Endothelial cell of umbilical vein (primary cell): ENCODE results near the gene DNAH10. TPM values are rescaled to one million over a fixed set of nuclear protein-coding genes. Genes with fewer than 3 reads are reported as not detected.

Experiments used
- BruUV-seq: library from RNA; stranded (reverse); fragments of 400-500 nt; replicated peaks from 2 replicates; lab custom pipeline; 2021; lab: Mats Ljungman, UMichigan
- CTCF ChIA-PET: fragments of 300-600, 350-600 bp; sonication (Branson Sonifier 250); formaldehyde crosslinking; loops from one replicate; lab custom pipeline; 2021; ENCODE audit warnings: antibody characterized with exemption, inconsistent platforms; lab: Charles Lee
- POLR2A ChIA-PET: fragments of 300-600, 350-600 bp; sonication (Branson Sonifier 250); formaldehyde crosslinking; loops from one replicate; lab custom pipeline; 2021; ENCODE audit warnings: antibody characterized with exemption, inconsistent platforms; lab: Charles Lee
- DNase-seq: peaks from one replicate; pipeline ENCODE4 v3.0.0-alpha.2; 2011; ENCODE audit warnings: low read depth, low spot score
- FAIRE-seq: peaks from 2 replicates; lab custom pipeline; 2011; peaks lifted over from hg19 to GRCh38; lab: Jason Lieb, UNC
- H2AFZ ChIP-seq: 2 replicates; pipeline ENCODE4 v1.6.0; 2012; ENCODE audit warnings: low read depth, low read length, control low read depth, inconsistent platforms
- H3K27ac ChIP-seq: 2 replicates; pipeline ENCODE4 v1.5.1; 2011; ENCODE audit warnings: low read depth, mild to moderate bottlenecking, control low read depth, low read length, moderate library complexity; ENCODE audit not compliant: insufficient read depth
- H3K27me3 ChIP-seq, 2 experiments: 2 replicates each; pipeline versions ENCODE4 v1.6.0 to v1.6.1; 2011; ENCODE audit warnings: low read length in 2 of 2, mixed read lengths in 1 of 2; ENCODE audit not compliant: control insufficient read depth in 2 of 2, insufficient read depth in 2 of 2
- H3K36me3 ChIP-seq, 2 experiments: 2 replicates in 1 of 2; 3 replicates in 1 of 2; pipeline ENCODE4 v1.5.1; 2011; ENCODE audit warnings: low read length in 2 of 2, mild to moderate bottlenecking in 1 of 2, moderate library complexity in 1 of 2; ENCODE audit not compliant: control insufficient read depth in 2 of 2, insufficient read depth in 2 of 2; ENCODE audit errors: extremely low read depth in 1 of 2
- H3K4me1 ChIP-seq: 3 replicates; pipeline ENCODE4 v1.5.1; 2011; ENCODE audit warnings: mild to moderate bottlenecking, low read length; ENCODE audit not compliant: control insufficient read depth, insufficient read depth; ENCODE audit errors: extremely low read depth
- H3K4me2 ChIP-seq: 2 replicates; pipeline ENCODE4 v1.6.1; 2011; ENCODE audit warnings: low read length, control low read depth, mixed read lengths; ENCODE audit not compliant: insufficient read depth
- H3K4me3 ChIP-seq, 3 experiments: fragments of 200-600 bp in 1 of 3; sonication (generic), shearing (Covaris generic) in 1 of 3; replicated peaks in 1 of 3; 2 replicates each; pipeline ENCODE4 v1.5.1; 2011 to 2016; ENCODE audit warnings: control low read depth in 3 of 3, low read length in 3 of 3, mild to moderate bottlenecking in 2 of 3, inconsistent platforms in 1 of 3, low read depth in 1 of 3, moderate library complexity in 1 of 3; ENCODE audit not compliant: insufficient read depth in 1 of 3
- H3K79me2 ChIP-seq: 2 replicates; pipeline ENCODE4 v1.6.0; 2012; ENCODE audit warnings: low read length, inconsistent platforms; ENCODE audit not compliant: control insufficient read depth, insufficient read depth
- H3K9ac ChIP-seq: replicated peaks from 2 replicates; pipeline ENCODE3; 2011; ENCODE audit warnings: low read length, control low read depth; ENCODE audit not compliant: insufficient read depth; ENCODE audit errors: extremely low read depth
- H3K9me1 ChIP-seq: replicated peaks from 3 replicates; pipeline ENCODE4 v1.6.0; 2011; ENCODE audit warnings: mild to moderate bottlenecking, low read length; ENCODE audit not compliant: control insufficient read depth, insufficient read depth; ENCODE audit errors: extremely low read depth
- H3K9me3 ChIP-seq: replicated peaks from 2 replicates; pipeline ENCODE4 v1.5.1; 2012; ENCODE audit warnings: low read length, inconsistent platforms; ENCODE audit not compliant: control insufficient read depth, insufficient read depth
- H4K20me1 ChIP-seq: replicated peaks from 2 replicates; pipeline ENCODE3; 2011; ENCODE audit warnings: mild to moderate bottlenecking, low read length; ENCODE audit not compliant: control insufficient read depth, insufficient read depth; ENCODE audit errors: extremely low read depth
- EZH2 ChIP-seq: IDR thresholded peaks from 2 replicates; pipeline ENCODE4 v1.6.1; 2012; ENCODE audit warnings: borderline replicate concordance, low read depth, mild to moderate bottlenecking, moderate library complexity, low read length, inconsistent platforms; ENCODE audit not compliant: severe bottlenecking
- FOS ChIP-seq: IDR thresholded peaks from 2 replicates; pipeline ENCODE4 v1.6.1; 2011; ENCODE audit warnings: mild to moderate bottlenecking, low read length, moderate library complexity, borderline replicate concordance; ENCODE audit not compliant: insufficient read depth
- GATA2 ChIP-seq: IDR thresholded peaks from 2 replicates; pipeline ENCODE4 v1.7.0; 2011; ENCODE audit warnings: low read depth, mild to moderate bottlenecking, moderate library complexity, mixed read lengths, low read length; ENCODE audit not compliant: insufficient read length, insufficient read depth
- JUN ChIP-seq: IDR thresholded peaks from 2 replicates; pipeline ENCODE4 v1.6.1; 2011; ENCODE audit warnings: borderline replicate concordance, low read depth; ENCODE audit not compliant: insufficient read length, insufficient read depth
- MYC ChIP-seq: IDR thresholded peaks from one replicate; pipeline ENCODE4 v1.6.1; 2011; ENCODE audit warnings: mild to moderate bottlenecking, low read depth, low read length
- POLR2A ChIP-seq: IDR thresholded peaks from 2 replicates; pipeline ENCODE4 v1.6.1; 2012; ENCODE audit warnings: low read depth, mild to moderate bottlenecking, control low read depth, low read length
- POLR2AphosphoS5 ChIP-seq: IDR thresholded peaks from 2 replicates; pipeline ENCODE4 v1.6.1; 2012; ENCODE audit warnings: low read depth, mild to moderate bottlenecking, control low read depth, low read length, moderate library complexity; ENCODE audit not compliant: insufficient read depth
- dilution Hi-C: fragments of 300-500 bp; cut with MboI; formaldehyde crosslinking; loops from one replicate; pipeline ENCODE4 v1.15.0; 2019; ENCODE audit warnings: low sequenced_read_pairs; ENCODE audit not compliant: extremely low pct_ligation_motif_present
- intact Hi-C: fragments of 100-400 bp; cut with micrococcal nuclease; formaldehyde crosslinking; loops from one replicate; pipeline ENCODE4 v1.10.0; 2022
- polyA plus RNA-seq, 4 experiments: library from polyadenylated mRNA; depleted of rRNA in 3 of 4; stranded (reverse) in 3 of 4; unstranded in 1 of 4; fragments of >200 nt; gene quantifications; 2 replicates each; pipeline versions ENCODE4 v1.2.1 to v1.2.3, GENCODE V29; 2011 to 2012; ENCODE audit warnings: missing spikeins in 1 of 4
- total RNA-seq: library from RNA; stranded (reverse); gene quantifications from 2 replicates; pipeline ENCODE4 v1.2.3, GENCODE V29; 2021
- TF ChIP-seq, protein P1 (sequence below), 2 donors: IDR thresholded peaks; 1 replicate in 1 of 2; 2 replicates in 1 of 2; pipeline ENCODE4 v1.5.1; 2011; ENCODE audit warnings: low read length in 2 of 2, mild to moderate bottlenecking in 2 of 2, moderate library complexity in 2 of 2, control low read depth in 1 of 2, inconsistent platforms in 1 of 2, low read depth in 1 of 2; ENCODE audit not compliant: insufficient read depth in 1 of 2; ENCODE audit errors: extremely low read depth in 1 of 2
- TF ChIP-seq, protein P2 (sequence below): IDR thresholded peaks from 2 replicates; pipeline ENCODE4 v1.6.1; 2011; ENCODE audit not compliant: insufficient read depth, insufficient read length

The DNAH10 gene
- total and polyA plus RNA-seq, 2 donors (not counting 3 experiments of a cell fraction or from before 2014, with no cell fraction given): 0.04 to 0.31 TPM

DNA sequence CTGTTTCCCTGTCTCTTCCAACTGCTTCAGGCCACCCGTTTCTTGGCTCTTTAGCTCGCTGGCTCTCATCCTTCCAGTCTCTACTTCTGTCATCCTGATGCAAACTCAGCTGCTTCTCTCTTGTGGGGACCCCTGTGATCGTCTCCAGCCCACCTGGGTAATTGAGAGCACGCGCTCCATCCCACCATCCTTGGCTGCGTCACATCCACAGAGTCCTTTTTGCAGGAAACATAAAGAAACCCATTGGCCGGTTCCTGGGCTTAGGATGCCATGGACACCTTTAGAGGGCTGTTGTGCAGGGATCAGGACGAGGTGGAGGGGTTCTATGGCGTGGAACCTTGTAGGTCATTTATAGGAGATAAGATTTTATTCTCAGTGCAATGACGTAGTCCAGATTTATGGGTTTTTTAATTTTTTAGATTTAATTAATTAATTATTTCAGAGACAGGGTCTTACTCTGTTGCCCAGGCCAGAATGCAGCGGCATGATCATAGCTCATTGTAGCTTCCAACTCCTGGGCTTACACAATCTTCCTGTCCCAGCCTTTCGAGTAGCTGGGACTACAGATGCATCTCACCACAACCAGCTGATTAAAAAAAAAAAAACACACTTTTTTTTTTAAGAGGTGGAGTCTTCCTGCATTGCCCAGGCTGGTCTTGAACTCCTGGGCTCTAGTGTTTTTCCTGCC, 127.9 kb downstream of the DNAH10 start:
- POLR2A ChIA-PET: no interaction called here
- no peak overlapping the region for H3K4me2 ChIP-seq
- peaks cover 1 to 3% of the 10 kb centered on the region in 2 experiments for H3K27me3 ChIP-seq
- H3K36me3 ChIP-seq: no peaks in the 10 kb centered on the region
- H3K4me1 ChIP-seq: no peaks in the 10 kb centered on the region
- no peaks in the 10 kb centered on the region for H3K9me3 ChIP-seq
- CTCF ChIA-PET: interaction anchor here (0.6 to 2.0 kb wide), 2 partner anchors 15 to 142 kb away, joined by 3 to 7 read pairs; no protein-coding TSS in a partner anchor
- H3K79me2 ChIP-seq: no peaks in the 10 kb centered on the region
- no TSS peak for BruUV-seq
- no peak overlapping the region for H3K4me3 ChIP-seq
- dilution Hi-C loops (no loop called here), intact Hi-C loops (no loop called here)
- H3K9me1 ChIP-seq: no peaks in the 10 kb centered on the region
- TF ChIP-seq POLR2A (no peak), GATA2 (no peak), JUN (no peak), EZH2 (no peak), MYC (no peak), FOS (no peak), POLR2AphosphoS5 (no peak)
- TF ChIP-seq, protein P1, sequence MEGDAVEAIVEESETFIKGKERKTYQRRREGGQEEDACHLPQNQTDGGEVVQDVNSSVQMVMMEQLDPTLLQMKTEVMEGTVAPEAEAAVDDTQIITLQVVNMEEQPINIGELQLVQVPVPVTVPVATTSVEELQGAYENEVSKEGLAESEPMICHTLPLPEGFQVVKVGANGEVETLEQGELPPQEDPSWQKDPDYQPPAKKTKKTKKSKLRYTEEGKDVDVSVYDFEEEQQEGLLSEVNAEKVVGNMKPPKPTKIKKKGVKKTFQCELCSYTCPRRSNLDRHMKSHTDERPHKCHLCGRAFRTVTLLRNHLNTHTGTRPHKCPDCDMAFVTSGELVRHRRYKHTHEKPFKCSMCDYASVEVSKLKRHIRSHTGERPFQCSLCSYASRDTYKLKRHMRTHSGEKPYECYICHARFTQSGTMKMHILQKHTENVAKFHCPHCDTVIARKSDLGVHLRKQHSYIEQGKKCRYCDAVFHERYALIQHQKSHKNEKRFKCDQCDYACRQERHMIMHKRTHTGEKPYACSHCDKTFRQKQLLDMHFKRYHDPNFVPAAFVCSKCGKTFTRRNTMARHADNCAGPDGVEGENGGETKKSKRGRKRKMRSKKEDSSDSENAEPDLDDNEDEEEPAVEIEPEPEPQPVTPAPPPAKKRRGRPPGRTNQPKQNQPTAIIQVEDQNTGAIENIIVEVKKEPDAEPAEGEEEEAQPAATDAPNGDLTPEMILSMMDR (IDR thresholded peaks at IDR 0.05; ENCODE audit: extremely low read depth in 1 of 2, insufficient read depth in 1 of 2, low read depth in 1 of 2, low read length in 2 of 2): no peak
- TF ChIP-seq, protein P2, sequence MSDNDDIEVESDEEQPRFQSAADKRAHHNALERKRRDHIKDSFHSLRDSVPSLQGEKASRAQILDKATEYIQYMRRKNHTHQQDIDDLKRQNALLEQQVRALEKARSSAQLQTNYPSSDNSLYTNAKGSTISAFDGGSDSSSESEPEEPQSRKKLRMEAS: no peak
- no peak overlapping the region for H3K27ac ChIP-seq
- DNase-seq (no peak), FAIRE-seq (no peak)
- no peak overlapping the region for H3K9ac ChIP-seq
- H4K20me1 ChIP-seq: no peaks in the 10 kb centered on the region
- H2AFZ ChIP-seq: no peak overlapping the region
